ENCODE results near the gene CCR9. TPM values are rescaled to one million over a fixed set of nuclear protein-coding genes. Genes with fewer than 3 reads are reported as not detected.

CCR9 gene
- total RNA-seq, 2 experiments from 2014 or later = 0.28 TPM

Other genes with a start within 250 kb of the CCR9 start
- gene SACM1L, start 197.1 kb upstream of the CCR9 start, total RNA-seq = 100 to 1,000 TPM; 101 to 103 TPM
- not detected for gene SLC6A20, start 90.0 kb upstream of the CCR9 start, total RNA-seq
- 1 to 10 TPM; 7.9 to 8.4 TPM for gene LZTFL1, start 44.4 kb upstream of the CCR9 start, total RNA-seq
- 10 to 100 TPM; 53.8 to 58.8 TPM for gene CXCR6, start 56.9 kb downstream of the CCR9 start, total RNA-seq
- gene FYCO1, start 109.3 kb downstream of the CCR9 start, total RNA-seq = 10 to 100 TPM; 21.7 to 22.6 TPM
- not detected for gene XCR1, start 140.9 kb downstream of the CCR9 start, total RNA-seq